ENCODE data around the gene PBLD.

Gene PBLD

GRCh38 chr10:68235581-68235980, 97.1 kb downstream of the PBLD start:
- Histone ChIP-seq H3K4me1 (ENCODE audit: control insufficient read depth, insufficient read depth, low read length) (peaks cover 2% of the 10 kb centered on the region), H3K9ac (ENCODE audit: low read length) (no peak overlapping the region), H3K27me3 (ENCODE audit: control insufficient read depth, insufficient read depth, low read length) (no peaks in the 10 kb centered on the region), H3K36me3 (ENCODE audit: control insufficient read depth, insufficient read depth, low read length) (no peaks in the 10 kb centered on the region), H3K4me3 (ENCODE audit: low read length) (no peak overlapping the region), H3K27ac (ENCODE audit: low read depth, low read length) (no peak overlapping the region)

DNA sequence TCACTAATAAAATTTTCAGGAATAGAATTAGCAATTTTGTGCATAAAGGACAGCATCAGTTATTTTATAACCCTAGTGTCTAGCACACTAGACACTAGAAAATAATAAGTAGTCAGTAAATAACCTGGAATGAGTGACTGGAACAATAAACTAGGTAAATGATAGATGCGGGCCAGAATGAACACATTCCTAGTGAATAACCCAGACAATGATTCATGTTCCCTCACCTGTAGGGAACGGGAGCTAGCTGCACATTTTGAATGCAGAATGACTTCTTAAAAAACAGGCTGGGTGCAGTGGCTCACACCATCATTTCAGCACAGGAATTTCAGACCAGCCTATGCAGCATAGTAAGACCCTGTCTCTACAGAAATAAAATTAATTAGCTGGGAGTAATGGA, 97.6 kb downstream of the PBLD start:
- Histone ChIP-seq H3K27me3 (ENCODE audit: control insufficient read depth, insufficient read depth, low read length) (no peaks in the 10 kb centered on the region), H3K4me3 (ENCODE audit: low read length) (no peak overlapping the region), H3K9ac (ENCODE audit: low read length) (no peak overlapping the region), H3K36me3 (ENCODE audit: control insufficient read depth, insufficient read depth, low read length) (no peaks in the 10 kb centered on the region), H3K4me1 (ENCODE audit: control insufficient read depth, insufficient read depth, low read length) (peaks cover 2% of the 10 kb centered on the region), H3K27ac (ENCODE audit: low read depth, low read length) (no peak overlapping the region)

DNA sequence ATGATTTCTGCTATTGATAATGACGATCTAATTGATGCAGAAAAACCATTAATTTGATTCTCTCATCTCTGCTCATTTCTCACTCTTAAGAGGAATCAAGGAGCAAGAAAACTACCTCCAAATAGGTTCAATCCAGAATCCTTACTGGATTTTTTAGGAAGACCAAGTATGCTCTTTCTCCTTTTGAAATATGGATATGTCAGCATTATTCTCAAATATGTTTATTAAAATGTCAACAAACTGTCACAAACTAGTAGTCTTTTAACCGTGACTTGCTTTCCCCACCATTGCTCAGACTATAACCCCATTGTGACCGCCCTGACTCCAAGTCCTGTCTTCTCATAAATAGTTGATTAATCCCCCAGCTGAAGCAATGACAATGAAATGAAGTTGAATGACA, 99.7 kb downstream of the PBLD start:
- Histone ChIP-seq H3K4me3 (ENCODE audit: low read length) (no peak overlapping the region), H3K27me3 (ENCODE audit: control insufficient read depth, insufficient read depth, low read length) (no peaks in the 10 kb centered on the region), H3K36me3 (ENCODE audit: control insufficient read depth, insufficient read depth, low read length) (no peaks in the 10 kb centered on the region), H3K9ac (ENCODE audit: low read length) (no peak overlapping the region), H3K4me1 (ENCODE audit: control insufficient read depth, insufficient read depth, low read length) (peaks cover 2% of the 10 kb centered on the region), H3K27ac (ENCODE audit: low read depth, low read length) (no peak overlapping the region)
